HT-29 (cell line): ENCODE results near the gene RNLS. TPM values are rescaled to one million over a fixed set of nuclear protein-coding genes. Genes with fewer than 3 reads are reported as not detected.

Source experiments
- DNase-seq: peaks from one replicate; pipeline ENCODE4 v3.0.0-alpha.2; 2015; ENCODE audit warnings: low spot score
- total RNA-seq: library from RNA; depleted of rRNA; stranded (reverse); fragments of >200 nt; shearing (Covaris generic); gene quantifications from 2 replicates; pipeline ENCODE4 v1.2.3, GENCODE V29; 2014; rRNA removed

Gene RNLS
- 20.8 and 25.1 TPM in 2 replicates for total RNA-seq

DNA sequence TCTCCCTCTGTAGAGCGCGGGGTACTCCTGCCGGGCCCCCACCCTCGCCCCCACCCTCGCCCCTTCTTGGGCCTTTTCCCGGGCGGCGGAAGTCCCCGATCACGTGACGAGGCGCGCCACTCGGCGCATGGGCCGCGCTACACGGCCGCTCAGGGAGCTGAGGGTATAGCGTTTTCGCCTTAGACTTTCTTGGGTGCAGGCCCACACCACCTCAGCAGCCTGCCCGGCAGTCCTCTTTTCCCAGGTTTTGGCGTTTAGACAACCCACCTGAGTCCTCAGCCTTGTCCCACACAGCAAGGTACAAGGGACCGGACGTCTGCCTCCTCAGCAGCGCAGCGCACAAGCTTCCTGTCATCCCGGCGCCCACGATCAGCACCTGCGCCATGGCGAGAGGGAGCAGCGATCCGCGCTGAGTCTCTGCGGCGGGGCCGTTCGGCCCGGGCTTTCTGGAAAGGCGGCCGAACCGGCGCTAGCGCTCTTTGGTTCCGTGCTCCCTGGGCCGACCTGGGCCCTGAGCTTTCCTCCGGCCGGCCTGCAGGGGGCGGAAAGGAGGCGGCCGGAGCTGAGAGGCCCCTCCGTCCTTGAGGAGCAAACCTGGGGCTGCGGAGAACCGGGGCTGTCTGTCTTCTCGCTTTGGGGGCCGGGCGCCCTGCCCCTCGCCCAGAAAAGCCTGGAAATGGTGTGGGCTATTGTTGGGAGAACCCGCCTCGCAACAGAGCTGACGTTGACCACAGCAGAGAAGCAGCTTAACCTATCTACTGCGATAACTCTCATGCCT is at the start of gene RNLS:
TSS of gene RNLS (minus strand) at position 513 of the 778 bp plus-strand sequence.
- peak; percentile 68 for DNase-seq

DNA sequence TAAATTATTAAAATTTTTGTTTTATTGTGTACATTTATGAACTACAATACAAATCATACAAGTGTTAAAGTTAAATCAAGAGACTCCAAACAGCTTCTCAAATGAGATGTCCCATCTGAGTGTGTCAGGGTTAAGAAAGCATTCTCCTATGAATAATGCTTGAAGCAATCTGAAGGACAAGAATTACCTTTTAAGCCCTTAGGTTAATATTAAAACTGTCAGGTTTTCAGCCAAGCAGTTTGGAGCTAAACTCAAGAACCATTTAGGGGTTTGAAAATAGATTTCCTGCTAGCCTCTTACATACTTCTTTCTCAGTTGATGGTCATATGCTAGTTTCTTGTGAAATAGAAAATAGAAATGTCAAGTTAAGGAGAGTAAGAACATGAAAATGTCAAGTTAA is 41.7 kb upstream of the RNLS start:
- no peak for DNase-seq

DNA sequence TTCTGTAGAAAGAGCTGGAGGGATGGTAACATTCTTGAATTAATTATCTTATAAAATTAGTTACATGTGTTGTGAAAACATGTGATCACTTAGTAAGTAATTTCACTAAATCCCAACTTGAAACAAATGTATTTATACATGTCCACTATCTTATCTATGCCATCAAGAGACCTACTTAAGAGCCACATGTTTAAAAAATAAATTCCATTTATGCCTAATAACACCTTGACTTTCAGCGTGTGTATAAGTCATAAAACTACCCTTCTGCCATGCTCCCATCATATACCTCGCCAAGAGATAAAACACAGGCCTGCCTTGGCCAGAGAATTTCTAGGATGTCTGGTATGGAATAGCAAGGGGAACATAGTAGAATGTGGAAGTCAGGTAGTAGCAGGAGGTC is 40.7 kb upstream of the RNLS start:
- DNase-seq = no peak

DNA sequence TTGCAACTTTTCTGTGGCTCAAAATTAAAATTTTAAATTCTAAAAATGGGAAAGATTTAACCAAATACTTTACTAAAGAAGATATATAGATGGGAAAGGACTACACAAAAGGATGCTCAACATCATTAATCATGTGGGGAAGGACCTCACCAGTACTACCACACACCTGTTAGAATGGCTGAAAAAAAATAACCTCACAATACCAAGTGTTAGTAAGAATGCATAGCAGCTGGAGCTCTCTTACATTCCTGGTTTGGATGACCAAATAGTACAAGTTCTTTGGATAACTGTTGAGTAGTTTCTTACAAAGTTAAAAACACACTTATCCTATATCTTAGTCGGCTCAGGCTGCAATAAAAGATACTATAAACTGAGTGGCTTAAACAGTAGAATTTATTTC is 37.3 kb upstream of the RNLS start:
- no peak for DNase-seq

DNA sequence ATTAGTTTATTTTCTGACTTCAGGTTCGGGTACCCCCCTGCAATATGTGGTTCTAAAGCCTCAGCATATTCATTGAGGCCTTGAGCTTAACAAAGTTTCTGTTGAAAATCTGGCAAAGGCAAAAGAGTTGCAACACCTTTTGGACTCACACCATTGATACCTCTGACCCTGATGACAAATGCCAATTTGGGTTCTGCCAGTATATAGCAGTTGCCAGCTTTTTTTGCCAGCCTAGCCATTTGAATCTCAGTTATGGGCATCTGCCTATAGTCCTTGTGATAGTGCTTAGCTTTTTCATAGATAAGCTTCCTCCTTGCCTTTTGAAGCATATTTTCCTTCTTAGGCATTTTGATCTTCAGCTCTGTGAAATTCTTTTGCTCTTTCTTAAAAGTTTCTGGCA is 35.4 kb upstream of the RNLS start:
- DNase-seq = no peak

DNA sequence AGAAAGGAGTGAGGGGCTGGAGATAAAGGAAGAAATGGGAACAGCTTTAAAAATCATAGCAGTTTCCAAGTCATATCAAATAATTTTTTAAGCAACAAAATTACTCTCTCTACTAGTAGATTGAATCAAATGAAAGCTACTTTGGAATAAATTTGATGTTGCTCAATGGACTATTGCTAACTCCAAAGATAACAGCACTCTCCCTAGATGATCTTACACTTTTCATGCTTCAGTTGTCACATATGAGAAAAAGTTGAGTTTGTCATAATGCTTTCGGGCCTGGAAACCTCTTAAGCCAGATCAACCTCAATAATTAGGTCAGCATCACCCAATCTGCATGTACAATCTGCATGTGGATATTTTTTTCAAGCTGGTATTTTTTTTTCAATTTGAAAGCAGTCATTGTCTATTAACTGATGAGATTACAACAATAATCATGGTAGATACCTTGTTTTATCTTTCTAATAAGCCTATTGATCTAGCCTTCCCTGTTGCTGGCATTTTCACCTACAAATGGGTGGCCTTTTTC is 34.7 kb upstream of the RNLS start:
- no peak for DNase-seq

DNA sequence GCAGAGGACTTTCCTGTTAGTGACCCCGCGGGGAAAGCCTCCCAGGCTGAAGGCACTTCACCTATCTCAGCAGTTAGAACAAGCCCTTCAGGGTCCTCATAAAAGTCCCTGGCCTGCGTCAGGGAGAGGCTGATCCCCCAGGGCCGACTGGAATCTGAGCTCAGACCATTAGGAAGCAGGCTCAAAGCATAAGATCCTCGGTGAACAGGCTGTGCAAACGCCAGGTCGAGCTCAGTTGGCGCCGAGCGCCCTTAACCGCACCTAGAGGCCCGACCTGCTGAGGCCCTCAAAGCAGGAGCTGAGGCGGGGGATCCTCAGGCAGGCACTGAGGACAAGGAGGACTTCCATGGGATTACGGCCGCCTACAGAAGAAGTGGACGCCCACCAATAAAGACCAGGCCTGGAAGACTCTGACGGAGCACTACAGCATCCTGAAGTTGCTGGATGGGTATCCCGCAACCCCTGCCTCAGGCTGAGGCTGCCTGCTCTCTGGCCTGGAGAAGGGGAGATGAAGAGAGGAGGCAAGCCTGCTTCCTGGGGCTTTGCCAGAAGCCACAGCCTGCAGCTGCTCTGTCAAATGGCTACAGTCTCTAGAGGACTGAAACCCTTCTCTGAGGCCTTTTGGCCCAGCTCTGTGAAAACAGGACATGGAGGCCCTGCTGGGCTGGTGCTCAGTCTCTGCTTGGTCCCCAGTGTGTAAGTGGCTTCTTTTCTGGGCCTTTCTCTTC is 33.3 kb upstream of the RNLS start:
- no peak for DNase-seq

DNA sequence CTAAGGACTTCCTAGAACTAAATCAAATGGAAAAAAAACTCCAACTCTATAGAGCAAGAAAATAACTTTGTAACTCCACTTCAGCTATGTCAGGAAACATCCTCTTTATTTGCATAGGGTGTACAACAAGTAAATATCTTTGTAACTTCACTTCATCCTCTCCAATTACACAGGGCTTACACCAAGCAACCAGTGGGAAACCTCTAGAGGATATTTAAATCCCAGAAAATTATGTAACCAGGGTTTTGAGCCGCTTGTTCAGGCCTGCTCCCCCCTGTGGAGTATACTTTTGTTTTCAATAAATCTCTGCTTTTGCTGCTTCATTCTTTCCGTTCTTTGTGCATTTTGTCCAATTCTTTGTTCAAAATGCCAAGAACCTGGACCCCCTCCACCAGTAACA is 25.7 kb upstream of the RNLS start:
- no peak for DNase-seq

DNA sequence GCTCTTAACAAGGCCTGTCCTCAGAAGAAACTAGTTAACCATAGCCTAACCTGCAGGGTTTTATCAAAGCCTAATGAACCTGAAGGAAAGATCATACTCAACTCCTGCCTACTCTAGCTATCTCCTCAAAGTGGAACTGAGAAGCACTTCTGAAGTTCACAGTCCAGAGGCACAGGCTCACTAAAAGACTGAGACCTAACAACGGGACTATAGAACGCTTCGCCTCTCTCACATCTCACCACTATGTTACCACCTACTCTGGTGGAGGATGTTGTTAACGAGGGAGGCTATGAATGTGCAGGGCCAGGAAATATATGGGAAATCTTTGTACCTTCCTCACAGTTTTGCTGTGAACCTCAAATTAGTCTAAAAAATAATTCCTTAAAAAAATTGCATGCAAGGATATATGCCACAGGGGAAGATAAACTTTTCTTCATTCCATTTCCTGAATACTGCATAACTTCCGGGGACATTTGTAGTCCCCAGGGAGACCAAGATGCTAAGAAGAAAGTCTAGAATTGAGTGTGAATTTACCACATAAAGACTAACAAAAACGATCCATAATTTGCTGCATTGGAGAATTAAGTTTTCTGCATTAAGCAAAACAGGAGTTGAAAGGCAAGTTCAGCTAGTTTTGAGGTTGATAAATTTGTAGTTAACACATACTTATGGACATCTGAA is 25.1 kb upstream of the RNLS start:
- DNase-seq = no peak

DNA sequence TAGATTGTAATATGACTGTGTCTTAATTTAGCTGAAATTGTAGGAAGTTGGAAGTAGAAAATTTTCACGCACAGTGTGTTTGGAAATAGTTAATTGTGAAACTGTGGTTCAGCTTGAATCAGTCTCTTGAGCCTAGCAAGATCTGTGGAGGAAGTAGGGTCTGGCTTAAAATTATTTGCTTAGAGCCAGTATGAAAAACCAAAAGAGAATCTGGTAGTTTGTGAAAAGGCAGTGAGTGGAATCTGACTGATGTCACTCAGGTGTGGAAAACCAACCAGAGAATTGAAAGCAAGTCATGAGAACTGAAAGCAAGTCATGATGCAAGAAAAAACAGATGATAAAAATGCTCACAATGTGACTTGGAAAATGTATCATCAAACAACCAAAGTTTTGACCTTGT is 14.9 kb upstream of the RNLS start:
- no peak for DNase-seq

DNA sequence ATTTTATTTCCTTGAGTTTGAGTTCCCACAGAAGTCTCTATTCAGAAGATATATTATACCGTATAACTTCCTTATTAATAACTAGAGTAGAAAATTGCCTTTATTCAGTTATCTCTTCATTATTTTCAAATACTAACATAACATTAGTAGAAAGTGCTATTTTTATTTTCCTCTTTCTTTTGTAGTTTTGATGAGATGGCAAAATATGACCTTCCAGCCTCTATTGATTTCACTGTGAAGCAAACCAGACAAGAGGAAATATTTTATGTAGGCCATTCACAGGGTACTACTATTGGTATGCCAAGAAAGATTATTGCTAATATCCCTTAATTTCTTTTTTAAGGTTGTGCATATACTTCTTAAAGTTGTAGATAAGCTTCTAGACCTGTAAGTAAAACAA is 11.4 kb upstream of the RNLS start:
- DNase-seq = no peak

DNA sequence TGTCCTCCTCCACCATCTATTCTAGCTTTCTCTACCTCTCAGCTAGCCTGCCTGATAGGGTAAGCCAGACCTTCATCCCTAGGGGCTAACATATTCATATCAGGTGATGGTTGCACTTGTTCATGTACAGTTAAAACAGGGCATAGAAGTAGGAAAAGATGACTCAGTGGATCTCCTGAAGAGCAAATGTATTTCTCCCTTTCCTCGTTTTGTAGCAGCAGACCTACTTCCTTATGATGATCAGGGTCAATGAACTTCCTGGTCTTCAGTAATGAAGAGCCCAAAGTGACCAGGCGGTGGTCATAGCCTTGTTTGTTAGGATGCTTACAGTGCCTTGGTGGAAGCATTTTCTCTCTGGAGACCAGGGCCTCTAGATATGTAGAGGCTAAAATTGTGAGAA is 9.8 kb upstream of the RNLS start:
- no peak for DNase-seq

DNA sequence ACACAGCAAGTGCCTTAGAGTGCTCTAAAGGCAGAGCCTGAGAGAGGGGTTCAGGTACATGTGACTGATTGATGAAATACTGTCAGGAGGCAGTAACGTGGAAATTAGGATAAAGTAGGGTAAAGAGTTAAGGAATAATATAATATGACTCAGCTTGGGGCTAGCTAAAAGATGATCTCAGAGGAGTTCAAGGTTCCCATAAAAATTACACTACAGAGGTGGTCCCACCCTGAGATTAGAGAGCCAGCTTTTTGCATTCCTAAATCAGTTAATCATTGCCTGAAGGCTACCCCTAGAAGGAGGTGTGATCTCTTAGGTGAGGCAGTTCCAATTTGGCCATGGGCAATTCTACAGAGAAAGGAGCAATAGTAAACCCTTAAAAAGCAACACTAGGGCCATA is 9.3 kb upstream of the RNLS start:
- DNase-seq = no peak

DNA sequence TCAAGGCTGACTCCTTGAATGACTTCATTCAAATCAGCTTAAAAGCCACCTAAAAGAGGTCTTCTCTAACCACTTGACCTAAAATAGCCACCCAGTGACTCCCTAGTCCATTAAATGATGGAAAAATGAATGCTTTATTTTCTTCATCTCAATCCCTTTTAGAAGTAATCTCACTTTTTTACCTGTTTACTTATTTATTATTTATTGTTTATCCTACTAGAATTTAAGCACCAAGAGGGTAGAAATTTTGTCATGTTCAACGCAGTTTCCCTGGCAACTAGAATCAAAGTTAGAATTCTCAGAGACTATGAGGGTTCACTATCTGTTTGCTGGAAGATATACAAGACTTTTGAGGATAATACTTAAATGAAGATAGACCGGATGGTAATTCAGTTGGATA is 3.3 kb upstream of the RNLS start, which contains the start of gene LIPJ:
TSS of gene LIPJ (plus strand) at position 301 of the 400 bp plus-strand sequence. CDS start 3,926 bp downstream, outside the sequence.
- no peak for DNase-seq

DNA sequence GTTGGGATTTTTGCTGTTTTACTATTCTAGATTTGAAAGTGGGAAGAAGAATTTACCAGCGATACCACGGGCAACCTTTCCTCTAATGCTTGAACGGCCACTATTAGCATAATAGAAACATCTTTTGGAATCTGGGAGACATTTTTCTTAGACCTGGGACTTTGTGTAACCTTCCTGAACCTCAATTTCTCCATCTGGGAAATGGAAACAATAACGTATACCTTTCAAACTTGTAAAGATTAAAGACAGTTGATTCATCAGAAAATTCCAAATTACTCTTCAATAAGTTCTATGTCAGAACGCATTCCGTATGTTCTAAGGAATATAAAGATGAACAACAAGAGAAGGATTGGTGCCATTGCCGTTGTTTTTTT is 453 bp upstream of the RNLS start:
- DNase-seq = no peak

DNA sequence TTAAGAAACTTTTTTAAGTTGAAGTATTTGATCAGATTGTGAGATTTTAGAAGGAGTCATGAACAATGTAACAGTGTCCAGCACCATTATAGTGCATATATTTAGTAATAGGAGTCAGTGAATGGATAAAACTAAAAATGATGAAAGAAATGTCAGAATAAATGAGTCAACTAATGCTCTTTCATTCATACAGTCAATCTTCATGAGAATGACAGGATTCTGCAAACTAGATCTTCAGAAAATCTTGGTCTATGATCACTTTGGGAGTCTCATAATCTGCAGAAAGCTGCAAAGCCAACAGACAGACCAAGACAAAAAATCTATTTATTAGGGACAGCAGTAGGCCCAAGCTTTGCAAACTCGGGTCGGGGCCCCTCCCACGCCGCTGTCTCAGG is 710 bp downstream of the RNLS start:
- no peak for DNase-seq

DNA sequence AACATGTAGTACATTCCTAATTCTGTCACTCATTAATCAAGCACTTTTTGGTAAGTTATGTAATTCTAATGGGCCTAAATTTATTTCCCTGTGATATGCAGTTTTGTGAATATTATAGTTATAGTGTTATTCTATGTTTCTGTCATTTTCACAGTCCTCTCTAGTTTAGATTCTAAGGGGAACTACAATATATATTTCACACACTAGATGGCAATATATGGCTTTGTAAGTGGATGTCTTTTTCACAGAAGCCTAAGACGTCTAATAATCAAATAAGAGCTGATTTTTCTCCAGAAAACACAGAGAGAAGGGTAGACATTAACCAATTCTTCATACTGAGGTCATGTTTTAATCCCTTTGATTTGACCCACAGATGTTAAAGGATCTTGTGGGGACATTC is 18.0 kb downstream of the RNLS start:
- peak; percentile 46 for DNase-seq

DNA sequence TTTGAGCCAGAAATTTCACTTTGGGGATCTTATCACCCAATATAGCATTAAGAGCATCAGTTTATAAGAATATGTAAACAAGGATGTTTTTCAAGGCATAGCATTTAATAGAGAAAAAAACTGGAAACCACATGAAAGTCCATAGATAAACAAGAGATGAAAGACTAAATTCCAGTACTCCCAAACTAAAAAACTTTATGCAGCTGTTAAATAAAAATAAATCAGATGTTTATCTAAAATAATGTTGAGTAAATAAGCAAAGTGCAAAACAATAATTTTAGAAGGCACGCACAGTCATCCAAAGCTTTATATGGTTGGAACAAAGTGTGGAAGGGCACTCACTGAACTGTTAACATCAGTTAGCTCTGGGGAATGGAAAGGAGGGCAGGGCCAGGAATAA is 21.0 kb downstream of the RNLS start:
- DNase-seq = no peak

DNA sequence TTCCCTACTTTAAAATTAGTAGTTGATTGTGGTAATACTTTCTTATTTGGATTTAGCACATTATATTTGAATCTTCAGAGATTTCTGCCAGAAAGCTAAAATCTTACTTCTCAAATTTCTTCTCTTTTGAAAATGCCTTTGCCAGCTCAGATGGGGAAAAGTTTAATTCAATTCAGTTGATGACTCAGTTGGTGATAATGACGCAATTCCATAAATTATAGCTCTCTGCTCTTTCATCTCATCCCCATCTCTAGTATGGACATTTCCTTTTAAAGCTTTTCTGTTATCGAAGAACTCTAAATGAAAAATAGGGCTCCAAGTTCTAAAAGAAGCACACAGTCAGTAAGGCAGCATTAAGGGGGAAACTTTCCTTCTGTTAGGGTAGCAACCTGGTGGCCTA is 25.5 kb downstream of the RNLS start:
- DNase-seq = no peak

DNA sequence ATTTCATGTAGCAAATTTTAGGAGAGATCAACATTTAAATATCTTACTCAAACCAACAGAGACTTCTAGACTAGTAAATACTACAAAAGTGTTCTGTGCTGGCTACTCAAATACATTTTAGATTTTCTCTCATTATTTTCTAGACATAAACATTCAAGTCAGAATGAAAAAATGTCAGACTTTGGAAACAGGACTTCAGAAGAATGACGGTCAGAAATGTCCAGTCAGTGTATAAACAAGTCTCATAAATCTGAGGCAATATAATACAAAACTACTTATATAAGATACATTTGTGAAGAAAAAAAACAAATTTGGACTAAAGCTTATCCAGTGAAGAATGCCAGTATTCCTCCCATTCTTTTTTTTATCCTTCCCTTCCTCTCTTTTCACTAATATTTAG is 25.9 kb downstream of the RNLS start:
- no peak for DNase-seq

DNA sequence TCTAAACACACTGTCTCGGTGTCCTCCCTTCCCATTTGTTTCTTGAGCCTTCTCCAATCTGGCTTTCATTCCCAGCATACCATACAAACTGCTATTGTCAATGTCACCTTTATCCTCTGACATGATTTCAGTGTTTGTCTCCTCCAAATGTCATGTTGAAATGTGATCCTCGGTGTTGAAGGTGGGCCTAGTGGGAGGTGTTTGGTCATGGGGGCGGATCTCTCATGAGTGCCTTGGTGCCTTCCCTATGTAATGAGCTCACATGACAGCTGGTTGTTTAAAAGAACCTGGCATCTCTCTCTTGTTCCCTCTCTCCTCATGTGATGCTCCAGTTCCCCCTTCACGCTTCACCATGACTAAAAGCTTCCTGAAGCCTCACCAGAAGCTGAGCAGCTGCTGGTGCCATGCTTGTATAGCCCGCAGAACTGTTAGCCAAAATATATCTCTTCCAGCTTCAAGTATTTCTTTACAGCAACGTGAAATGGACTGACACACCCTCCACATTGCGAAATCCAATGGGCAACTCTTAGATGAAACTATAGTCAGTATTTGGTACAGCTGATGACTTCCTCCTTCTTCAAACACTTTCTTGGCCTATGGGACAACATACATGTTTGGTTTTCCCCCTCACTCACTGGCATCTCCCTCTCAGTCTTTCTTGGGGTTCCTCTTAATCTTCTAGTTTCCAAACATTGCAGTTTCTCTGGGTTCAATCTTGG is 27.8 kb downstream of the RNLS start:
- no peak for DNase-seq
